ENCODE data around the gene CLMN. TPM values are rescaled to one million over a fixed set of nuclear protein-coding genes. Genes with fewer than 3 reads are reported as not detected.

Gene CLMN
- total RNA-seq, 1 donor from 2014 or later, result 26.8 TPM

DNA sequence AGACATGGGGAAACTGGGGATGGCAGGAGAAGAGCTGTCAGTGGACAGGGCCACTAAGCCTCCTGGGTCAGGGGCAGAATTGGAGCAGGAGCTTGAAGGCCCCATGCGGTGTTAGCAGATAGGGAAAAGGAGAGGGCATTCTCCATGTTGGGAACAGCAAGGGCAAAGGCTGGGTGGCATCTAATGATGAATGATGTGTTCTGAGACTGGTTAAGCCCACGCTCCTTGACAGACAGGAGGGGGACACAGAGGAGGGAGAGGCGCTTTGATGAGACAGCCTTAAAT lies 63.0 kb downstream of the CLMN start:
- no peak for TF ChIP-seq CTCF (IDR thresholded peaks at IDR 0.05)
- H3K4me3 ChIP-seq, result no peak overlapping the region
- no peaks in the 10 kb centered on the region for H3K27me3 ChIP-seq (ENCODE audit: low read depth)
- H3K27ac ChIP-seq, result no peak overlapping the region
- H3K36me3 ChIP-seq, result no peaks in the 10 kb centered on the region
- intact Hi-C loops (cut with DNase I), result no loop called here
- no peaks in the 10 kb centered on the region for H3K9me3 ChIP-seq
- peaks cover 12% of the 10 kb centered on the region for H3K4me1 ChIP-seq
- ATAC-seq (no peak), DNase-seq (no peak)

DNA sequence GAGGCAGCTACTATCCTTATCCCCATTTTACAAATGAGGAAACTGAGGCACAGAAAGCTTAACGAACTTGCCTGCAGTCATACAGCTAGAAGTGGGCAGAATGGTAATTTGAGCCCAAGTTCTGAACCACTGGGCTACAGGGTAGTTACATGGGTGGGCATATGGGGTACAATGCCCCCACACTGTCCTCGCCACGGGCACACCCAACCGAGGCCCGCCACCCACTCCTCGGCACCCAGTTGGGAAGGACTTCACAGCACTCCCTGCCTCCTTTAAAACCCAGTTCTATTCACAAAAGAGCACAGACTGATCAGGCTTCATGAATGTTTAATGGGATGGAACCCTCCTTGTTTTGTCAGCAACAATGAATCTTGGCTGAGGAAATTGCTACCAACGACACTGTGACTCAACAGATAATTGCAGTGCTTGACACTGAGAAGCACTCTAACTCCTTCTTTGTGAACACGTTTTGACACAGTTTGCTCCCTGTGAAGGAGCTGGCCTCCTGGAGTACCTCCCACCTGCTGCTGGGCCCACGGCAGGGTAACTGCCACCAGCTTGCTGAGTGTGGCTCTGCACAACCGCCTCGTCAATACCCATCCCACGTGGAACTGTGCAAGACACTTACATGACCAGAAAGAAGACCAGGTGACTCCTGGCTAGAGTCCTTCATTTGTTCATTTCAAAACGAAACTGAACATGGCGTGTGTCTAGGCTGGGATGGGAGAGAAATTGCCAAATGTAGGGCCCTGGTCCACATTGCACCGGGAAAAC lies 63.5 kb downstream of the CLMN start:
- ATAC-seq, result no peak

GRCh38 chr14:95255487-95255886 lies 64.2 kb downstream of the CLMN start:
- TF ChIP-seq CTCF (IDR thresholded peaks at IDR 0.05), result no peak
- peak overlapping the region; percentile 5 for H3K4me3 ChIP-seq
- peaks cover 12% of the 10 kb centered on the region for H3K4me1 ChIP-seq
- DNase-seq (peak; percentile 86), ATAC-seq (peak; percentile 84 to 91)
- no peaks in the 10 kb centered on the region for H3K27me3 ChIP-seq (ENCODE audit: low read depth)
- intact Hi-C loops (cut with DNase I), result no loop called here
- no peaks in the 10 kb centered on the region for H3K36me3 ChIP-seq
- H3K9me3 ChIP-seq, result no peaks in the 10 kb centered on the region
- H3K27ac ChIP-seq, result no peak overlapping the region

More for the DNA sequence above, 63.5 kb downstream of the CLMN start:
- TF ChIP-seq CTCF (IDR thresholded peaks at IDR 0.05), result no peak
- no peaks in the 10 kb centered on the region for H3K27me3 ChIP-seq (ENCODE audit: low read depth)
- no peak overlapping the region for H3K4me3 ChIP-seq
- peaks cover 12% of the 10 kb centered on the region for H3K4me1 ChIP-seq
- intact Hi-C loops (cut with DNase I), result no loop called here
- no peaks in the 10 kb centered on the region for H3K36me3 ChIP-seq
- DNase-seq, result no peak
- H3K9me3 ChIP-seq, result no peaks in the 10 kb centered on the region
- H3K27ac ChIP-seq, result no peak overlapping the region

DNA sequence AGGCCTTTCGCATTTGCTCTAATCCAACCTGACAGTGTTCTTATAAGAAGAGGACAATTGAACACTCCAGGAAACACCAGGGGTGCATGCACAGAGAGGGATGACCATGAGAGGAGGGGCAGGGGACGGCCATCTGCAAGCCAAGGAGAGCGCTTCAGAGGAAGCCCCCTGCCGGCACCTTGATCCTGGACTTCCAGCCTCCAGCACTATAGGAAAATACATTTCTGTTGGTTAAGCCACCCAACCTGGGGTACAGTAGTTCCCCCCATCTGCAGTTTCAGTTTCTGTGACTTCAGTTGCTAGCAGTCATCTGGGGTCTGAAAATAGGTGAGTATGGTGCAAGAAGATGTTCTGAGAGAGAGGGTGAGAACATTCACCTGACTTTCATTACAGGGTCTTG lies 64.7 kb downstream of the CLMN start:
- TF ChIP-seq CTCF (IDR thresholded peaks at IDR 0.05), result no peak
- H3K27ac ChIP-seq, result no peak overlapping the region
- H3K36me3 ChIP-seq, result no peaks in the 10 kb centered on the region
- no peaks in the 10 kb centered on the region for H3K9me3 ChIP-seq
- ATAC-seq (no peak), DNase-seq (no peak)
- peak overlapping the region; percentile 5 for H3K4me3 ChIP-seq
- no peaks in the 10 kb centered on the region for H3K27me3 ChIP-seq (ENCODE audit: low read depth)
- intact Hi-C loops (cut with DNase I), result no loop called here
- peaks cover 12% of the 10 kb centered on the region for H3K4me1 ChIP-seq

DNA sequence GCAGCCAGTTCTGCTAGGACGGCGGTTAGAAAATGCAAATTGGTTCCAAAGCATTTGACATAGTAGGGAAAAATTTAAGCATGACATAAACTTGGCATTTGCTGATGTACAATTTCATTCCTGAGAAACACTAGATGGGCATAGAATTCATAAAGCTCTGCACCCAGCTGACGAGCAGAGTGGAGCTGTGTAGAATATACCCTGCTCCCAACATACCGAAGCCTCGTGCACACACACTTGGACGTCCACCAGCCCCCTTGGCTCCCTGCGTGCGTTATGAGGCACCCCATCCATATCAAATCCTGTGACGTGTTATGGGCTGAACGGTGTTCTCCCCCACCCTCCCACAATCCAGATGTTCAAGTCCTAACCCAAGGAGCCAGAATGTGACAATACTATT lies 65.4 kb downstream of the CLMN start:
- H3K4me3 ChIP-seq, result no peak overlapping the region
- no peak for TF ChIP-seq CTCF (IDR thresholded peaks at IDR 0.05)
- H3K9me3 ChIP-seq, result no peaks in the 10 kb centered on the region
- H3K36me3 ChIP-seq, result no peaks in the 10 kb centered on the region
- no peaks in the 10 kb centered on the region for H3K27me3 ChIP-seq (ENCODE audit: low read depth)
- intact Hi-C loops (cut with DNase I), result no loop called here
- no peak for ATAC-seq
- no peak for DNase-seq
- no peak overlapping the region for H3K27ac ChIP-seq
- H3K4me1 ChIP-seq, result peaks cover 12% of the 10 kb centered on the region

Data from lower lobe of right lung (tissue), 2 donors.